CD4-positive, alpha-beta T cell (primary cell): Measurements from ENCODE around the gene TOR1B. TPM values are rescaled to one million over a fixed set of nuclear protein-coding genes. Genes with fewer than 3 reads are reported as not detected.
A peak's percentile ranks its signal among the peaks of the same experiment; 100 is the strongest.

Experiments used
- ATAC-seq: fragments of 200-7000 bp; cut with Tn5 transposase; one replicate; pipeline ENCODE4 v1.10.0; 2022; ENCODE audit warnings: mild to moderate bottlenecking; ENCODE audit not compliant: poor library complexity
- CTCF ChIA-PET: fragments of 350-600 bp; sonication (Branson Sonifier 250); formaldehyde crosslinking; loops from one replicate; lab custom pipeline; 2021; ENCODE audit warnings: antibody characterized with exemption, inconsistent platforms; lab: Charles Lee
- POLR2A ChIA-PET: fragments of 350-600 bp; sonication (Branson Sonifier 250); formaldehyde crosslinking; loops from one replicate; lab custom pipeline; 2021; ENCODE audit warnings: antibody characterized with exemption, inconsistent platforms; lab: Charles Lee
- DNase-seq, 14 experiments: peaks; one replicate each; pipeline ENCODE4 v3.0.0-alpha.2; 2013 to 2020; ENCODE audit warnings: mixed read lengths in 2 of 14
- H3K27ac ChIP-seq, 2 donors: one replicate each; pipeline versions ENCODE4 v1.5.1 to v1.7.0; 2013; ENCODE audit warnings: low read length in 2 of 2, low read depth in 1 of 2, mild to moderate bottlenecking in 1 of 2
- H3K27me3 ChIP-seq, 2 experiments: 1 replicate in 1 of 2; 2 replicates in 1 of 2; pipeline versions ENCODE4 v1.6.1 to v1.7.0; 2013; ENCODE audit warnings: low read length in 2 of 2, control low read depth in 1 of 2, mild to moderate bottlenecking in 1 of 2, moderate library complexity in 1 of 2; ENCODE audit not compliant: insufficient read depth in 2 of 2, control insufficient read depth in 1 of 2
- H3K36me3 ChIP-seq: one replicate; pipeline ENCODE4 v1.6.1; 2013; ENCODE audit warnings: low read length, control low read depth; ENCODE audit not compliant: insufficient read depth
- H3K4me1 ChIP-seq: one replicate; pipeline ENCODE4 v1.6.1; 2013; ENCODE audit warnings: low read length, control low read depth; ENCODE audit not compliant: insufficient read depth
- H3K4me3 ChIP-seq: one replicate; pipeline ENCODE4 v1.5.1; 2013; ENCODE audit warnings: mild to moderate bottlenecking, low read length, moderate library complexity
- H3K9me3 ChIP-seq, 2 experiments: 1 replicate in 1 of 2; 2 replicates in 1 of 2; pipeline versions ENCODE4 v1.6.1 to v1.7.0; 2013; ENCODE audit warnings: low read length in 2 of 2, mild to moderate bottlenecking in 2 of 2, control low read depth in 1 of 2, moderate library complexity in 1 of 2; ENCODE audit not compliant: control insufficient read depth in 1 of 2, insufficient read depth in 1 of 2
- H3K27ac Mint-ChIP-seq: one replicate; pipeline ENCODE4 v1.8.0; 2020; ENCODE audit warnings: mixed read lengths
- H3K27me3 Mint-ChIP-seq: one replicate; pipeline ENCODE4 v1.8.0; 2021; ENCODE audit warnings: mixed read lengths
- H3K36me3 Mint-ChIP-seq: one replicate; pipeline ENCODE4 v1.8.0; 2021; ENCODE audit warnings: low read depth, mixed read lengths
- H3K4me1 Mint-ChIP-seq: one replicate; pipeline ENCODE4 v1.8.0; 2021; ENCODE audit warnings: low read depth, mixed read lengths
- H3K4me3 Mint-ChIP-seq: one replicate; pipeline ENCODE4 v1.8.0; 2020; ENCODE audit warnings: mild to moderate bottlenecking, mixed read lengths
- H3K9me3 Mint-ChIP-seq: one replicate; pipeline ENCODE4 v1.8.0; 2020; ENCODE audit warnings: mixed read lengths
- CTCF ChIP-seq: fragments of 200-600 bp; IDR thresholded peaks from one replicate; pipeline ENCODE4 v1.8.0; 2022; ENCODE audit warnings: antibody characterized with exemption, mild to moderate bottlenecking
- intact Hi-C, 2 experiments: fragments of 100-400 bp; cut with DNase I in 1 of 2; cut with micrococcal nuclease in 1 of 2; formaldehyde crosslinking; loops; one replicate each; pipeline versions ENCODE4 v1.15.1 to v1.9.0; 2023 to 2025; cut with DNase I, micrococcal nuclease
- total RNA-seq, 174 experiments: library from RNA in 2 of 174; stranded (reverse) in 2 of 174; gene quantifications; one replicate each; pipeline ENCODE4 v1.2.3 and lab custom pipeline; 2021 to 2026

The TOR1B gene
- total RNA-seq, 2 experiments from 2014 or later = 13.4 to 15.1 TPM

DNA sequence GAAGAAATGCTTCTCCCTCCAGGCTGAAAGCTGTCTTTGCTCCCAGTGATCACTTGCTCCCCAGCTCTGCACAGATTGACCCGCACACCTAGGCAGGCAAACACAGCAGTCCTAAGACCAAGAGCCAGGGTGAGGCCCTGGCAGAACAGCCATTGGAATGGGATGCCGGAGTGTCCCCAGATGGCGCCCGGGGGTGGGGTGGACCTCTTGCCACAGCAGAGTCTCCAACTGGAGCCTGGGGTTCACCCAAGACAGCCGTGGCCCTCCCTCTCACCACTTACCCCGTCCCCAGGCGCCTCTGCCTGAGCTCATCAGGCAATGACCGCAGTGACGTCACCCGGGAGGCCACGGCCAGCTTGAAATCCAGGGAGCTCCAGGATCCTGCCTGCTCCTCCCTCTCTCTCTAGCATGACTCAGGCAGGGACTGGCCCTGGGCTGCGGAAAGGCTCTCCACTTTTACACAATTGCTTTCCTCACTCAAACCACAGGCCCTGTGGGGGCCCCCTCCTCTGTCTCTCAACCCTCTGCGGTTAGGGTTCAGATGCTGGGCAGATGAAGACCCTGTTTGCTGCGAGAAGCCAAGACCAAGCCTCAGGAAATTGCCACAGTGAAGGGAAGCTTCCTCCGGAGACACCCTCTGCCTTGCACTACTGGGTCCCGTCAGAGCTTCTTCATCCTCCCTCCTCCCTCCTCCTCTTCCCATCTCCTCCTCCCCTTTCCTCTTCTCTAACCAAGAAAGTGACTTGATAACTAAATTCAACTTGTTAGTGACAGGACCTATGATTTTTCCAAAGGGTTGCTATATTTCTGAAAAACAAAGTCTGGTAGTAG lies 25.8 kb upstream of the TOR1B start:
- H3K27ac ChIP-seq = no peak overlapping the region
- DNase-seq (peak in 7 of 14 experiments; percentile 4 to 86 (median 32)), ATAC-seq (peak; percentile 66)
- CTCF ChIA-PET = interaction anchor here (0.9 to 2.2 kb wide), 2 partner anchors 40 to 51 kb away, joined by 3 to 6 read pairs; no protein-coding TSS in a partner anchor
- H3K4me3 ChIP-seq = no peak overlapping the region
- intact Hi-C loops = no loop called here
- no peaks in the 10 kb centered on the region for H3K9me3 Mint-ChIP-seq
- peaks cover 9% of the 10 kb centered on the region for H3K4me1 ChIP-seq
- no peak overlapping the region for H3K4me3 Mint-ChIP-seq
- POLR2A ChIA-PET = no interaction called here
- no peaks in the 10 kb centered on the region for H3K36me3 Mint-ChIP-seq
- peaks cover 5 to 11% of the 10 kb centered on the region in 2 experiments for H3K27me3 ChIP-seq
- peaks cover 9% of the 10 kb centered on the region for H3K4me1 Mint-ChIP-seq
- H3K9me3 ChIP-seq = no peaks in the 10 kb centered on the region
- TF ChIP-seq CTCF = no peak
- H3K27ac Mint-ChIP-seq = no peak overlapping the region
- peaks cover 13% of the 10 kb centered on the region for H3K27me3 Mint-ChIP-seq
- H3K36me3 ChIP-seq = no peaks in the 10 kb centered on the region

DNA sequence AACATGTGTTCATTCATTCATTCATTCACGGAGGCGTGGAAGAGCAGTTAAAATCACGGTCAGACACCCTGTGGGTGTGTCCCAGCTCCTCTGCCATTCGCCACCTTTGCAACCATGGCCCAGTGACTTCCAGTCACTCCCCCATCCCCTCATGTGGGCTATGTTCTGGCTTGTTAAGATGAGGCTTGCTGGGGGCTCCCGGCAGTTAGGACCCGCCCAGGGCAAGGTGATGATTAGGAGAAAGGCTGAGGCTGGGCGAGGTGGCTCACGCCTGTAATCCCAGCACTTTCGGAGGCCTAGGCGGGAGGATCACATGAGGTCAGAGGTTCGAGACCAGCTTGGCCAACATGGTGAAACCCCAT lies 25.2 kb upstream of the TOR1B start:
- no peak overlapping the region for H3K4me3 ChIP-seq
- peak; percentile 53 for ATAC-seq
- H3K36me3 ChIP-seq = no peaks in the 10 kb centered on the region
- POLR2A ChIA-PET = no interaction called here
- H3K4me1 ChIP-seq = peaks cover 9% of the 10 kb centered on the region
- peaks cover 5 to 11% of the 10 kb centered on the region in 2 experiments for H3K27me3 ChIP-seq
- Mint-ChIP-seq H3K4me3 (no peak overlapping the region), H3K27ac (no peak overlapping the region), H3K4me1 (peaks cover 9% of the 10 kb centered on the region), H3K9me3 (no peaks in the 10 kb centered on the region), H3K36me3 (no peaks in the 10 kb centered on the region), H3K27me3 (peaks cover 13% of the 10 kb centered on the region)
- intact Hi-C loops = no loop called here
- no peak for DNase-seq
- no peak overlapping the region for H3K27ac ChIP-seq
- TF ChIP-seq CTCF = no peak
- H3K9me3 ChIP-seq = no peaks in the 10 kb centered on the region
- CTCF ChIA-PET = no interaction called here

- intact Hi-C loops = no loop called here
- peaks cover 5 to 11% of the 10 kb centered on the region in 2 experiments for H3K27me3 ChIP-seq
- H3K4me3 Mint-ChIP-seq = no peak overlapping the region
- peaks cover 9% of the 10 kb centered on the region for H3K4me1 ChIP-seq
- DNase-seq = no peak
- ATAC-seq = no peak
- peaks cover 13% of the 10 kb centered on the region for H3K27me3 Mint-ChIP-seq
- no peaks in the 10 kb centered on the region for H3K36me3 ChIP-seq
- H3K27ac Mint-ChIP-seq = no peak overlapping the region
- H3K4me1 Mint-ChIP-seq = peaks cover 9% of the 10 kb centered on the region
- H3K36me3 Mint-ChIP-seq = no peaks in the 10 kb centered on the region
- no peak for TF ChIP-seq CTCF
- no peaks in the 10 kb centered on the region for H3K9me3 Mint-ChIP-seq
- H3K27ac ChIP-seq = no peak overlapping the region
- POLR2A ChIA-PET = no interaction called here
- H3K4me3 ChIP-seq = no peak overlapping the region
- CTCF ChIA-PET = interaction anchor here (1.0 kb wide), 1 partner anchor 52 kb away, joined by 4 read pairs; no protein-coding TSS in a partner anchor
- H3K9me3 ChIP-seq = no peaks in the 10 kb centered on the region
Measured at GRCh38 chr9:129778469-129778868, 24.5 kb upstream of the TOR1B start.
